GM12872 (cell line): Measurements from ENCODE around the gene NCOA6.

ENCODE experiments used
- TF ChIP-seq, protein P1 (sequence below): IDR thresholded peaks from 3 replicates; pipeline ENCODE4 v1.5.1; 2011; ENCODE audit warnings: low read depth, mild to moderate bottlenecking, low read length, moderate library complexity; ENCODE audit not compliant: insufficient read depth

The NCOA6 gene

DNA sequence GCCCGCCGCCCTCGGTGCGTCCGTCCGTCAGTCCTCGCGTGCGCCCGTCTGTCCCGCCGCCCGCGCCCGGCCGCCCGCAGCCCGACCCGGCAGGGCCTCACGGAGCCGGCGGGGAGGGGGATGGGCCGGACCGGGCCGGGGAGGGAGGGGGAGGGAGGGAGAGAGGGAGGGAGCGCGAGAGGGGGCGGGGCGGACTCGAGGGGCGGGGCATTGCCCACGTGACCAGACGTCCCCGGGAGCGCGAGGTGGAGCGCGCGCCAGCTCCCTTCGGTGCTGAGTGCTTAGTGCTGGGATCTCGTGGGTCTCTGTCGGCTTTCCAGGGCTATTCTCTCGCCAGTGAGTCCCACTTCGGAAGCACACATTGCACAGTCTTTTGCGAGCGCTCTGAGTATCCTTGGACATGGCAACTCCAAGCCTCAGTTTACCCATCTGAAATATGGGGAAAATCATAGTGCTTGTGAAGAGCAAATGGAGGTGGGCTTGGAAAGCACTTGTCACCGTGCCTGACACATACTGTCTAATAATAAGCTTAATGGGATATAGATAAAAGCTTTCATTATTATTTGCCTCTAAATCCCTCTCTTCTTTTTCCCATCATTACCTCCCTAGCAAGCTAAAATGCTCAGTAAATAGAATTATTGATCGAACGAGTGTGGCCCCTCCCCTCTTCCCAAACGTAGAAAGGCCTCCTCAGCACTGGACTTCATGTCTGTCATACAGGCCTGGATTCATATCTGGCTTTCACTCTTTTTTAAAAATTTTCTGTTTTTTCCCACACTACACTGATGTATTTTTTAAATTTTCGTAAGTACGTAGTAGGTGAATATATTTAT is at the start of gene NCOA6:
NCOA6 (minus strand) TSS at position 122 of the 833 bp plus-strand sequence. CDS start 43,296 bp downstream, outside the sequence.
- TF ChIP-seq, protein P1, sequence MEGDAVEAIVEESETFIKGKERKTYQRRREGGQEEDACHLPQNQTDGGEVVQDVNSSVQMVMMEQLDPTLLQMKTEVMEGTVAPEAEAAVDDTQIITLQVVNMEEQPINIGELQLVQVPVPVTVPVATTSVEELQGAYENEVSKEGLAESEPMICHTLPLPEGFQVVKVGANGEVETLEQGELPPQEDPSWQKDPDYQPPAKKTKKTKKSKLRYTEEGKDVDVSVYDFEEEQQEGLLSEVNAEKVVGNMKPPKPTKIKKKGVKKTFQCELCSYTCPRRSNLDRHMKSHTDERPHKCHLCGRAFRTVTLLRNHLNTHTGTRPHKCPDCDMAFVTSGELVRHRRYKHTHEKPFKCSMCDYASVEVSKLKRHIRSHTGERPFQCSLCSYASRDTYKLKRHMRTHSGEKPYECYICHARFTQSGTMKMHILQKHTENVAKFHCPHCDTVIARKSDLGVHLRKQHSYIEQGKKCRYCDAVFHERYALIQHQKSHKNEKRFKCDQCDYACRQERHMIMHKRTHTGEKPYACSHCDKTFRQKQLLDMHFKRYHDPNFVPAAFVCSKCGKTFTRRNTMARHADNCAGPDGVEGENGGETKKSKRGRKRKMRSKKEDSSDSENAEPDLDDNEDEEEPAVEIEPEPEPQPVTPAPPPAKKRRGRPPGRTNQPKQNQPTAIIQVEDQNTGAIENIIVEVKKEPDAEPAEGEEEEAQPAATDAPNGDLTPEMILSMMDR = no peak

DNA sequence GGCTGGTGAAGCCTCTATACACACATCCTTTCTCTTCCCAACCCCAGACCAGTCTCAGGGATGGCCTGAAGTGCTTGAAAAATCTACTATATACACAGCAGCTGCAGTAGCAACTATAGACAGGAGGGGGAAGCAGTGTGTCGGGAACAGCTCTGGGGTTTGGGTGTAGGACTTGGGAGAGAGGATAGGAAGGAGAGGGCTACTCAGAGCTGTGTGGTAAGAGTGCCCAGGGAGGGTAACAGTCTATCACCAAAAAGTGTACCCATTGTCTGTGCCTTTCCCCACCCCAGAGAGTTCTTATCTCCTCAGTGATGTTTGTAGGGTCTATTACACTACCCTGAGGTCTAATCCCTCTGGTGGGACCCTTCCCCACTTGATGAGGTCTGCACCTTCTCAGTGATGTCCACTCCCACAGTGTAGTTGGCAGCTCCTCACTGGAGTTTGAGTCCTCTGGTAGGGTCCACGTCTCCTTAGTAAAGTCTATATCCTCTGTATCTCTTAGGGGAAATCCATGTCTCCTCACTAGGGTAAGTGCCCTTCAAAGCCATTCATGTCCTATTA is 48.7 kb upstream of the NCOA6 start:
- TF ChIP-seq, protein P1 = peak; percentile 85

DNA sequence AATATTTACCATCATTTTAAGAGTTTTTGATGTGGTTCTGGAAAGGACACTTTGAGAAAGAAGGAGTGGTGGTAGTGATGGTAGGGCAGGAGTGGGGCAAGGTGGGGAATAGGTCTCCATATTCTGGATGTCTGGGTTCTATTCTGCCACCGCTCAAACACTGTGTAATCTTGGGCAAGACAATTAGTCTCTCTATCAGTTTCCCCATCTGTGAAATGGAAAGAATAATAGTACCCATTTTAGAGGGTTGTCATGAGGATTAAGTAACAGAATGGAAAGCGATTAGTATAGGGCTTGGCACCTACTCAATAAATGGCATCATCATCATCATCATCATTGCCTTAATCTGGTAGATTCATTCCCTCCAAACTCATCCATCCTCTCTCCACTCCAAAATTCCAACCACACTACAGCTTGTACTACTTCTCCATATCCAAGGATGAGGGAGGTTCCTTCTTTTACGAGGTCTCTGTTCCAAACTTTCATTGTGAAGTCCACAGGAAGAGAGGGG is 48.2 kb upstream of the NCOA6 start:
- TF ChIP-seq, protein P1 = no peak

DNA sequence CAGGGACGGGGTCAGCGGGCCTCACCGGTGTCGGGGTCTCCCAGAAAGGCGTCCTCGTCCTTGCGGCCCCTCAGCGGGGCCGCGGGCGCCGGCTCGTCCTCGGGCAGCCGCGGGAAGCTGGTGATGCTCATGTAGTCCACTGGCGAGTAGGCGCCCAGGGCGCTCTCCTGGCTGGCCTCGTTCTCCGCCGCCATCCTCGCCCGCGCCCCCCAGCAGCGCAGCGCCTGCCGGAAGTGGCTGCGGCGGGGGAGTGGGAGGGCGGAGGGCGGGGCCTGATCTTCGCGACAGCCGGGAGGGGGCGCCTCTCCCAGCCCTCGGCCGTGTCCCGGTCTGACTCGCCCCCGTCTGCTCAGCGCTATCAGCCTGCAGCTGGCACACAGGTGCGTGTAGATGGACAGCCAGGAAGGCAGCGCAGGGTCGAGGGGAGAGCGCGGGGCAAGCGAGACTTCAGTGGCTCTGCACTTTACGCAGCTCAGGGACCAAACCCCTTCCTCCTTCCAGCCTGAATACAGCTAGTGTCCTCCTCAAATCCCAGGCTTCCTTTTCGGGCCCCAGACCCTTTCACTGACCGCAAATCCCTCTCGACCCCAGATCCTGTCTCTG is 47.3 kb upstream of the NCOA6 start, which contains the start of gene GGT7:
GGT7 (minus strand) TSS at position 235 of the 603 bp plus-strand sequence; CDS start at position 194, 41 bp downstream.
- TF ChIP-seq, protein P1 = peak; percentile 70

DNA sequence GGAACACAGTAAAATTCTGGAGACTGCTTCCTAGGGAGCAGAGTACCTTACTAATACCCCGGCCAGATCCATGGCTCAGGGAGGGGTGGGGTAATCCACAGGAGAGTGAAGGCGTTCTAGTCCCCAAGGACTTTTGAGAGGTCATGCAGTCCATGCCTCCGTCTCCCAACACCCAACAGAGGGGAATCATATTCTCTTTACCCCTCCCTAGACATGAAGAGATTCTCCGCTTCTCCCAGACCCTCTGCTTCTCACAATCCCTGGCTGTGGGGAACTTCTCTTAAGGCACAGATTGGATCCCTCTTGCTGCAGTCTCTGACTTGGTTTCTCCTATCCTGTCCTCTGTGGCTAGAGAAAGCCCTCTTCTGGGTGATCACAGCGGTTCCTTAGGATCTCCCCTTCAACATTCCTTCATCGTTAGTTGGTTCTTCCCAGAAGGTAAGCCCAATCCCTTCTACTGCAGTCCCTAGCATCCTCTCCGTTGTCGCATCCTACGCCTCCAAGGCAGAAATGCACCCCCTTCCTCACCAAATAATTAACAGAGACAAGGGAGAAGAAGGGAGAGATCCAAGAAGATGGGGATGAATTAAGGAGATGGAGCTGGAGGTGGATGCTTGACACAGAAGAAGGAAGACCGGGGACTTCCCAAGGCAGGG is 46.6 kb upstream of the NCOA6 start:
- TF ChIP-seq, protein P1 = no peak

DNA sequence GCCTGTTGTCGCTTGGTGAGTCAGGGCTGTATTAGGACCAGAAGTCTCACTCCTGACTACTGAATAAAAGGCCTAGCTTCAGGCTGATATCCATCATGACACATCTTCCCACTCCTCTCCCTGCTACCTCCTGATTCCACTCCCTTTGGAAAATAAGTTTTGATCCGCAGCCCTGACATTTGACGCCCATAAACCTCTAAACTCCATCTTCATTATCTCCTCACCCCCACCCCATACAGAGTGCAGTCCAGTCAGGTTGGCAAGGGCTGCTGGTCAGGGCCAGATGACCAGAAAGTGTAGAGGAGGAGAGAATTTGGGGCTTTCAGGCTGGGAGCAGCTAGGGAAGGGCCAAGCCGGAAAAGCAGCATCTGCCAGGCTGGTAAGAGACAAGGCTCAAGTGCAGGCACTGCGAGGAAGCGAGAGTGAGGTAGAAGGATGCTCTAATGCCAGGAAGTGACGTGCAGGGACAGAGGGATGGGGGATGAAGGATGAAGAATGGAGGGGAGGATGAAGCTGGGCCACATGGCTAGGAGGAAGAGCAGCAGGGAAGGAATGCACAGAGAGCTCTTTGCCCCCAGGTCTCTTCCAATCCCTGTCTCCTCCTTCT is 46.0 kb upstream of the NCOA6 start:
- TF ChIP-seq, protein P1 = no peak
